HG03175 (cell line): Measurements from ENCODE around the gene IDS.
A peak's percentile ranks its signal among the peaks of the same experiment; 100 is the strongest.
"Not testable (repeated sequence)": the region's sequence is repeated elsewhere in the genome, so short reads cannot be mapped to it uniquely, and the experiment has no call there.

Source experiments
- ATAC-seq: cut with Tn5 transposase; IDR thresholded peaks from one replicate; pipeline ENCODE4 v1.9.1; 2021; ENCODE audit warnings: mild to moderate bottlenecking, moderate library complexity; ENCODE audit not compliant: unreplicated experiment

The IDS gene

DNA sequence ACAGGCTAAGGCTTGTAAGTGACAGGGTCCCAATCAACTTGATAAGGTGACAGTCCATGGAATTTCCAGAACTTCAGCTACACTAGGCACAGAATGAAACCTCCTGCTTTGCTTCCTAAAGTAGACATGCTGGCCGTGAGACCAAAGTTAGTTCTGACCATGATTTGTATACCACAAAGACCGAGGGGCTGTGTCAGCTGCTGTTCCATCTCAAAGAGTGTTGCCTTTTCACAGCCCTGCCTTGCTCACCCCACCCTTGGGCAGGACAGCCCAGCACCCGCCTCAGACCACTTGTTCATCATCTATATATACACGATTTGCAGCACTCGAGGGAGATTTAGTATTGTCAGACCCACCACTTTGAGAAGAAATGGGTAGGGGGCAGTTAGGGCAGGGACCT is 5.3 kb downstream of the IDS start:
- ATAC-seq: no peak

DNA sequence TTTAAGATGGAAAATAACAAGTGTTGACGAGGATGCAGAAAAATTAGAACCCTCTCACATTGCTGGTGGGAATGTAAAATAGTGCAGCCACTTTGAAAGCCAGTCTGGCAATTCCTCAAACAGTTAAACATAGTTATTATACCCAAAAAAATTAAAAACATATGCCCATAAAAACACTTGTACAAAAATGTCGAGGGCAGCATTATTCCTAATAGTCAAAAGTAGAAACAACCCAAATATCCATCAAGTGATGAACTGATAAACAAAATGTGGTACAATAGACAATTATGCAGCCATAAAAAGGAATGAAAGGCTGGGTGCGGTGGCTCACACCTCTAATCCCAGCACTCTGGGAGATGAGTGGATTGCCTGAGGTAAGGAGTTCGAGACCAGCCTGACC is 6.3 kb downstream of the IDS start:
- no peak for ATAC-seq

DNA sequence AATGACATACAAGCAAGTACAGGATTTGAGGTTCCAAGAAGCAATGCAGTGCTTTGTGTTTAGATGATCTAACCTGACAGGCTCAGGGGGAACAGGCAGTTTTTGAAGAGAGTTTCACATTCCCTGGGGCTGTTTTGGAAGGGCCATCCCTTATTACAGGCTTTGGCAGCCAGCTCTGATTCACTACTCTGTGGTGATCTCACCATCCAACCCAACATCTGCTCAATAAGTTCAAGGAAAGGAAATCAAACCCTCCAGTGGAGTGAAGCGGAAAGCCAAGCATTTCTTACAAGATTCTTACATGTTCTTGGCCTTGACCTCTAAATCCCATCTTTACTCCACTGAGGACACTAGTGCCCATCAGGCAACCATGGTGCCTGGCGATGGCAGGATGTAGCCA is 7.5 kb downstream of the IDS start:
- ATAC-seq: no peak

DNA sequence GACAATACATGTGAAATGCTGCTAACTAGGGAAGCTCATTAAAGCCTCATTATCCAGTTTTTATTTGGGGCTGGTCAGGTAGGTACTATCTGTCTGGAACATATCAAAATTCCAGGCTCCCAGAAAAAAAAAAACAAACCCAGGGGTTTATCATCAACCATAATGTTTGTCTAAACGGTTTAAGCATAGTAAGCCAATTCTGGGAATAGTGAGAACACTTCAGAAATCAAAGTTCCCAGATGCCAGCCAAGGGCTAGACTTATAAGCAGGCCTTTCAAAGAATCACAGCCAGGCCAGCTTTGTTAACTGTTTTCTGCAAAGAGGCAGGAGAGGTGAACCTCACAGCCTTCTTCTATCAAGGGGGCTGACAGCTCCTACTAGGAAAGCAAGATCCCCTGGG is 8.1 kb downstream of the IDS start:
- ATAC-seq: no peak

DNA sequence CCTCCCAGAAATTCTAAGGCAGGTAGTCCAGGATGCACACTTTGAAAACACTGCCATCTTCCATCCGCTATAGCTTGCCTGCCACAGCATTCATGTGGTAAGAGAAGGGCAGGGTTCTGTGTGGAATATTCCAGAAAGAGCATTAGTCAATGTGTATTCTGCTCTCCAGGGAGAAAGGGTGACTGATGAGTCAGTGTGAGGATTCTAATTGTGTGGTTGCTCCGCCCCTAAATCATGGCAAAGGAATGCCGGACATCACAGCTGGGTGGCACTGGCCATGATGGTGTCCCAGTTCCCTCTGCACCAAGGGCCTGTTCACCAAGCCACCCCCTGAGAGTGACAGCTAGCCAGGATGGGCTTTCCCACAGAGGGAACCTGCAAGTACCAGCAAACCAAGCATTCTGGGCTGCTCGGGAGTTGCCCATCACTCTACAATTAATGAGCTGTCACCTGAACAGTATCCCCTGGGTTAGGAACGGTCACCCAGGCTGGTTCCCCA is 9.5 kb downstream of the IDS start:
- no peak for ATAC-seq

DNA sequence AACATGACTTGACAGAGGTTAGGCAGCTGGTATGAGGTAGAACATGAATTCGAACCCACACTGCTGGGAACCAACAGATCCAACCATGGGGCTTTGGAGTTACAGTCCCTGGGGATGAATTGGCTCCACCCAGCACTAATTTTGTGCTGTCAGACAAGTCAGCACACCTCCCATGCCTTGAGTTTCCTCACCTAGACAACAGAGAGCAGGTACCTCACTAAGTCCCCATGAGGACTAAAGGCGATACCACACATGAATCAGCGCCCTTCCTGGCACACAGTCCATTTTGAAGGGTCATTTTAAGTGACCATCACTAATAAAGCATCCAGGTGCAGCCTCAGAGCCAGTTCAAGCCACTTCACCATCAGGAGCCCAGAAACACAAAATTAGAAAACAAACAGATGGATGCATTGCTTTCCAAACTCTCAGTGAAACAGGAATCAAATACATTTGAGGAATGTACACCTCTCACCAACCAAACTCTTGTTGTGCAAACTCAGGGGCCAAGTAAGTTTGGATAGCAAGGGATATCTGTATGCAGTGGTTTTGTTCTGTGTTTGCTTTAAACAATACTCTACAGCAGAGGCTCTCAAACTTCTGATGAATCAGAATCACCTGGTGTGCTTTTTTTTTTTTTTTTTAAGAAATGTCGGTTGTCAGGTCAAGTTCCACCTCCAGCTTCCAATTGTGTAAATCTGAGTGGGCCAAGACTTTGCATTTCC is 10.1 kb downstream of the IDS start:
- no peak for ATAC-seq

DNA sequence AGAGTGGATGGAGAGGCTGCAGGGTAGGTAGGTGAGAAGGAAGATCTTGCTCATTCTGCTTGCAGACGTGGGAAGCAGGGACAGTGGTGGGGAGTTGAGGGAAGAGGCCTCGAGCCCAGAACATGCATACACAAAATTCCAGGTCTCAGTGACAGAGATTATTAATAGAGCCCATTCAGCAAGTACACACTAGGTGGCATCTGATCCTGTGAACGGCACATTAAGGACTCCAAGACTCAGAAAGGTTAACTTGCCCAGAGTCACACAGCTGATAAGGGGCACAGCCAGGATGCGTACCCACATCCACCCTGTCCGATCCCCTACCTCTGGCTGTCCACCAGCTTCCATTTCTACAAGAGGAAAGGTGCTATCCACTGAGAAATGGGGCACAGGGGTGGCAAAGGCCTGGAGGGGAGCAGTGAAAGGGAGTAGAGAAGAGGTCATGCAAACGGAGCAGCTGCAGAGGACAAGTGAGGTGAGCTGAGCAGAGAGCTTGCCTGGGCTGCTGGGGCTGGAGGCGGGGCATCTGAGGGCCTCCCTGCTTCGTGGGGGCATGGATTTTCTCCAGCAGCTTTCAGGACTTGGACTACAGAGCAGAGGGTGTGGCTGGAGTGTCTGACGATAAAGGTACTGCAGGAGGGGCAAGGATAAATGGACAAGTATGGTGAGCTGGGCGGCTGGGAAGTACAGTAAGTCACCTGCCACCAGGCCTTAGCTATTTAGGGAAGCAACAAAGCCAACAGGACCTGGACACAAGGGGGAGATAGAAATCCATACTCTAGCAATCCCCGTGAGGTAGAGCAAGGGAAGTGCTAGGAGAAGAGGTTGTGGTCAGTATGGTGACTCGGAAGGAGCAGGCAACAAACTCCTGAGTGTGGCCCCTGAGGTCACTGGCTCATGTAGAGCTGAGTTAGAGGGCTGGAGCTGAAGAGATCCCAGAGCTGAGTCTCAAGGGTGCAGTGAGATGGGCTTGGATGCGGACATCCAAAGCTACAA is 11.2 kb downstream of the IDS start:
- ATAC-seq: no peak

DNA sequence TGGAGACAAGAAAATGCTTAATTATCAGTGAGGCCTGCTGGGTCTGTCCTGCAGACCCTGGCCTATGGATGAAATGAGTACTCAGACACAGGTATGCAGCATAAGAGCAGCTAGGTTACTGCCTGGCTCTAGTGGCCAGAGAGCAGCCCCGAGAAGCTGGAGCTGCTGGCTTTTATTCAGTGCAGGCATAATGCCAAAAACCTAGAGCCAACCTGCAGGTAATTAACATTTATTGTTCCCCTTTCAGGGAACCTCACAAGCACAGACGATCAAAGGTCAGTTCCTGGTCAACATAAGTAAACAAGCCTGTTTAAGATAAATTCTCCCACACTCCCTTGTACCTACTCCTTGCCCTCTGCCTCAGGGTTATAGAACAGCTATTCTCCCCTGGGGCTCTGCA is 13.3 kb downstream of the IDS start:
- ATAC-seq: no peak

DNA sequence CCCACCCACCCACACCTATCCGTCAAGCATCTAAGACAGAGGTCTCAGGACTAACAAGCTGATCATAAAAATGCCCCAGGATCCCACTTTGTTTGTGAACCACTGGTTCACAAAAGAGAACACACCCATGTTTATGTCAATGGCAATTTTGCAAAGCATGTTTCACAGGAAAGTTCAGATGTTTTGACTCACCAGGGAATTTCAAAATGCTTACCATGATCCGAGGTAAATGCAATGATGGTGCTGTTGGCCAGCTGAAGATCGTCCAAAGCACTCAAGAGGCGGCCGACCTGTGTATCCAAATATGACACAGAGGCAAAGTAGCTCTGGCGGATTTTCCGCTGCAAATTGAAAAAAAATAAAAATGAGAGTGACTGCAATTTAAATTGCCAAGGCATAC is 15.0 kb downstream of the IDS start:
- no peak for ATAC-seq

DNA sequence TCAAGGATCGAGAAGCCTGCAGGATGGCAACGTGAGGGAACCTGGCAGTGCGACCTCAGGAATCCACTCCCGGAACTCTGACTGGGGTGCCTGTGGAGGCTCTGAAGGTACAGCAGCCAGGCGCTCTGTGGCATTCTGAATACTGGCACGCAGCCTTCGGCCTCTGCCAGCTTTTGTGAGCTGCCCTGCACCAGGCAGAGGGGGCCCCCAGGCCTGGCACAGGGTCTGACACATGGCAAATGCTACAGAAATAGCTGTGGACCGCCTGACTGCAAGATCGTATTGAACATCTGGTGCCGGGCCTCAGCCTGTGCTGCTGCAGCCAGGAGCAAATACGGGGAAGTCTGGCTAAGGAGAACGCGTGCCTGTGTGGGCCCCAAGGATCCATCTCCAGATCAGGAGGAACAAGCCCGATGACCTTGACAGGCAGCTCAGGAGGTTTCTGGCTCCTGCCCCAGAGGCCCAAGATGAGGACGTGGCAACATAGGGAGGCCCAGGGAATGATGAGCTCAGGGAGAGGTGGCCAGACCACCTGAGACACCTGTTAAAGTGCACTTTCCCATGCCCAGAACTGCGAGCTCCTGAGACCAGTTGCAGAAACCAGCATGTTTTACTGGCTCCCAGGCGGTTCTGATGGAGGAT is 16.6 kb downstream of the IDS start:
- not testable (repeated sequence) for ATAC-seq

DNA sequence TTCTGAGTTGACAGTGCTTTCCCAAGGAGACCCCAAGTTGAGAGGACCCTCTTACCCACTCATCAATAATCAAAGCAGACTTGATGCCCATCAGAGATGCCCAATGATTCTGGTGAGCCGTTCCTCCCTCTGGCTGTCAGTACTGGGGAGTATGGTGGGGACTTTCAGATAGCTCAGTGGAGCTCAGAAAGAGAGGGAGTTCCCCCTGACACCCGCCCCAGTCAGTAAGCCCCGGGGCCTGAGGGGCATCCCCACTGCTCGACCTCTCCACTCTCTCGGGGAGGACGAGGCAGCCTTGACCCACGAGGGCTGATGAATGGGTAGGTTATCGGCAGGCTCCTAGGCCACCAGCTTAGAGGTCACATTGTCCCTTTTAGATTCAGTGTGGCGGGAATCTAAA is 17.1 kb downstream of the IDS start:
- ATAC-seq: not testable (repeated sequence)

DNA sequence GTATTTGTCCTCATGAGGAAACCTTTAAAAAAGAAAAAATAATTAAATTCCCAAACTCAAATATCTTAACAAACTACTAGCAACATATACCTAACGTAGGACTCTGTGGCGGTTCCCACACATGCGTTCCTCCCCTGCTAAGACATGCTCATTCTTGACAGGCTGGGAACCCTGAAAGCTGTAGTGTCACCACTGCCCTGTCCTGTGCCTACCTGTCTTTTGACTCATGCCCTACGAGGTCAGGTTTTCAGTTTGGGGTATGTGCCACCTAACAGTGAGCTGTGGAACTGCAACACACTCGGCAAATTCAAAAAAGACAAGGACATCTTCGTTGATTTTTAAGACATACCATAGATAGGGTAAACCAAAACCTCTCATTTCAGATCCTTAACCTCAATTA is 17.8 kb downstream of the IDS start:
- ATAC-seq: peak; percentile 64

DNA sequence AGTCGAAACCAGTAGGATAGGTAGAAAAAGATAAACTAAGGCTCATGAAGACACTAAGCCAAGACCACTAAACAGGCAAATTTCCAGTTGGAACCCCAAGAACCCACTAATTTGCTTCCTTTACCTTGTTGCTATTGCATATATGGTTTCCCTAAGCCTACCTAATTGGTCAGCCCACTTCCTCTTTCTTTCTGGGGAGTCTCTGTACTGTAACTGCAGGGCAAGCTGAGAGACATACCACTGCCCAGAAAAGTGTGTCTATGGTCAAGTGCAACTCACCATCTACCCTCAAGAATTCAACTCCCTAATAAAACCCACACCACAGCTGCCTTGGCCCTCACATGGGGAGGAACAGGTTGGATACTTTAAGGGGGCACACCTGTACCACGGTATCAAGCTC is 28.6 kb downstream of the IDS start:
- peak; percentile 78 for ATAC-seq

DNA sequence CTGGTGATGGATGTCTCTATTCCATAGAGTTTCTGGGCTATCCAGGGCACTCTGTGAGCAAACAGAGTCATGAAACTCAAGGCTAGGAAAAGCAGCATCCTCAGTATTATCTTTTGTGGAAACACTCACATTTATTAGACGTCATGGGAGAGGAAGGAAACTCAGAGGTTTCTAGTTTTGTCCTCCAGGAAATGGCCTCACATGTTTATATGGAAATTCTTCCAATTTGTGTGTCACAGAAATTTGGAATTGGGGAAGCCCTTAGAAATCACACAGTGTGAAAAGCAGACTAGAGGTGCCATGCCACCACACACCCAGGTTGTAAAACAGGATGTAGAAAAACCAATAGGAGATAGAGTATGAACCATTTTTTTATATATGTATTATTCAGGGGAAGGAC is 31.1 kb downstream of the IDS start:
- no peak for ATAC-seq

DNA sequence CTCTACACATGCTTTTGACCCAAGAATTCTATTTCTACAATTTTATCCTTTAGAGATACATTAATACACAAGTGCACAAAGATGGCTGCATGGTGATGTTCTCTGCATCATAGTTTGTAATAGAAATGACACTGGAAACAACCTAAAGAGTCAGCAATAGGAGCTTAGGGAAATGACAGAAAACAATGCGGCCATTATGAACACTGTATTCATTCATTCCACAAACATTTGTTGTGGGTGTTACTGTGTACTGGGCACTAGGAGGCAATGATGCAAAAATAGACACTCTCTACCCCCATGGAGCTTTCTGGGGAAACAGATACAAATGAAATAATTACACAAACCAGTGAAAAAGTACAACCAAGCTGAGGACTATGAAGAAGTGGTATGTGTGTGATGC is 32.0 kb downstream of the IDS start:
- no peak for ATAC-seq

DNA sequence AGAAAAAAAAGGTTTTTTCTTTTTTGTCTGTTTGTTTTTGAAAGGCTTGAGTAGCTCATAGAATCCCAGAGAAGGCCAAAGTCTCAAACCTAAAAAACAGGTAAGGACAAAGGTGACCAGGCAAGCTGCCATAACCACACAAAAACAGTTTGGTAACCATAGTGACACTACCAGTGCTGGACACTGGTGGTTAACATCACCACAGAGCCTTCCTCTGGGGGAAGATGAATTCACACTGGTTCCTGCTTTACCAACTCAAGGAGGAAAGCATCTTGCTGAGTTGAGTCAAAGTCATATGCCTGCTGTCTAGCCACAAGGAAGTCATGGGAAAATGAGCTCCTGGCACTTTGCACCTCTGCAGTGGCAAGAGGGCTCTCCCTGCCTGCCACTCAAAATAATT is 32.5 kb downstream of the IDS start:
- ATAC-seq: no peak

DNA sequence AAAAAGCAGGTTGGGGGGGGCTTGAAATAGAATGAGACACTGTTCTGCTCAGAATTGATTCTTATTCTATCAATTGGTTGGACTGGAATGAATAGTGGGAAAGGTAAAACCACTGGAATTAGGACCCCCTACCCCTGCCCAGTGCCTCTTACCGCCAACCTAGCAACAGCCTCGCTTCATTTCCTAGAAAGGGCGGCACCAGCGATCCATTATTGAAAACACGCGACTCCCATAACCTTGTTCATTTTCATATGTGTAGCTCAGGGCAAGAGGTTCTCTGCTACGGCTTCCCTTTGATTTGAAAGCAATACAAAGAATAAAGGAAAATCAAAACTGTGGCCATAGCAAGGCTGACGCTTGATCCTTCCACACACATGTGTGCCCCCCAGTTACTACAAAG is 33.7 kb downstream of the IDS start:
- ATAC-seq: no peak

DNA sequence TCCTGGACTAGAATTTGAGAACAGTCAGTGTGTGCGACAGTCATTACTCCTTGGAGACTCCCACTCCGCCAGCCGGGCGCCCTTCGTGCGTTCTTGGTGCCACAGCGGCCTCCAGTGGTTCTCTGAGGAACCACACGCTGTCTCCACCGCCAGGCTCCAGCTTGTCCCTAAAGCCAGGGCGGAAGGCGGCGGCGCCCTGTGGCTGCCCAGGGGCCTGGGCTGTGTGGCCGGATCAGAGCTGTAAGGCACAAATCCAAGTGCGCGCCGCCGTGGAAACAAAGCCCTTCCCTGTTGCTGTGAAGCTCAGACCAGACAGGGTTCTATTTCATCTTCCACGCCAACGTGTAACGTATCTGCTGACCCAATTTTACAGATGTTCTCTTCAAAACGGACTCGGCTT is 34.2 kb downstream of the IDS start:
- peak; percentile 83 for ATAC-seq

DNA sequence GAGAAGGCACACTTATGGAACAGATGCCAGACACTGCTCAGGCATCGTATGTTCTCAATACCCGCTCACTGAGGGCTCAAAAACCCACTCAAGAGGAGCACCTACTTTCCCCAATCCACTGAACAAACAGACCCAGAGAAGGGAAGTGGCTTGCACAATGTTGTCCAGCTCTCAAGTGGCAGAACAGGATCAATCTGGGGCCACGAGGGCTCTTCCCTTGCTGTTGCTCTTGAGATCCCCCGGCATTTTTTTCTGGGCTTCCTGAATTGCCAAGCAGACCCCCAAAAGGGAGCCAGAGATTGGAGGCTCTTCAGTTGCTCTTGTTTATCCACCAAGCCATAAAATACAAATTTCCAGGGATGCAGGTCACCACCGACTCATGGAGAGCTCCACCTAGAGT is 35.7 kb downstream of the IDS start:
- ATAC-seq: no peak

DNA sequence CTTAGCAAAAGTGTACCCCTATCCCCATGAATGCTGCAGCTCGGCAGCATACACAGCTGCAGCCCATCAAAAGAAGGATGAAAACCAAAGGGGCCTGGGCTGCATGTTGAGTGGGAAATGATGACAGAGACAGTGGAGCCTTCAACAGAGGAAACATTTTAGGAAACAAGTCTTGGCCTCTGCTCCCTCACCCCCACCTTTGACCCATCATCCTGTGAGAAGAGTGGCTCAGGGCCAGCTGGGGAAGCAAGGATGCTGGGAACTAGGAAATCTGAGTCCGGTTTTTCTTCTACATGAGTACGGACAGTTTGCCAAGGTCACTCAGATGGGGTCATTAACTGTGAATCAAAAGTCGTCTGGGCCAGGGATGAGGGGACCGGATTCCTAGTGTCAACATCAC is 37.2 kb downstream of the IDS start:
- no peak for ATAC-seq

DNA sequence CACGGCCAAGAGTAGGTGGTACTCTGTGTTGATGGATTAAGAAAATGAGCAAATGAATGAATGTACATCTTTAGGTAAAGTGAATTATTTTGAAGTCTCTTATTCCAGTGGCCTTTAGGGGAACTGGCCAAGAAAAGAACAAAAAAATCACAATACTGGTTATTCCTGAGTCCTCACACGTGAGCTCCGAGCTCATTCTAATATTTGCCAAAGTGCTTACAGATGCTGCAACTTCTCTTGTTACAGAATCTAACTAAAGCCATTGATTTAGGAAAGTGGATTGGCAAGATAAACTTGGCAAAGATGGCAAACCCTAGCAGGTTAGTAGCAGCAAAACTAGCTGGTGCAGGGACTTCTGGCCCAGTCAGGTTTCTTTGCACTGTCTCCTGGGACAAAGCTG is 37.6 kb downstream of the IDS start:
- no peak for ATAC-seq

DNA sequence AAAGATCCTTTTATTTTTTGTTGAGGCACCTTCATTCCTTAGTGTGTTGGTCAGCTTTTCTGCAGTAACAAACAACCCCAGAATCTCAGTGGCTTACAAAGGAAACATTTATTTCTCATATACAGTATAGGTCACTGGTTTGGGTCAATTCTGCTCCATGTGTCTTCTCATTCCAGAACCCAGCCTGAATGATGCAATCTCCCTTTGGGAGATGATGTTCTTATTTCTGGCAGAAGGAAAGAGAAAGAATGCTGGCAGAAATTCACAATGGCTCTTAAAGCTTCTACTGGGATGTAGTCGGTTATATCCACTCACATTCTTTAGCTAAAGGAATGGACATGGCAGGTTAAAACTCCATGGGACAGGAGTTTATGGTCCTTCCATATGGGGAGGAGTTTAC is 42.3 kb downstream of the IDS start:
- ATAC-seq: no peak
